ENCODE results near the gene CSTB.

CSTB gene

GRCh38 chr21:43750339-43751033, 25.6 kb downstream of the CSTB start:
- no peak for DNase-seq (ENCODE audit: low read depth)

GRCh38 chr21:43749651-43750262, 26.4 kb downstream of the CSTB start:
- DNase-seq (ENCODE audit: low read depth) = no peak

GRCh38 chr21:43748622-43749021, 27.5 kb downstream of the CSTB start:
- DNase-seq (ENCODE audit: low read depth) = no peak

GRCh38 chr21:43745772-43746517, 30.2 kb downstream of the CSTB start:
- DNase-seq (ENCODE audit: low read depth) = no peak

DNA sequence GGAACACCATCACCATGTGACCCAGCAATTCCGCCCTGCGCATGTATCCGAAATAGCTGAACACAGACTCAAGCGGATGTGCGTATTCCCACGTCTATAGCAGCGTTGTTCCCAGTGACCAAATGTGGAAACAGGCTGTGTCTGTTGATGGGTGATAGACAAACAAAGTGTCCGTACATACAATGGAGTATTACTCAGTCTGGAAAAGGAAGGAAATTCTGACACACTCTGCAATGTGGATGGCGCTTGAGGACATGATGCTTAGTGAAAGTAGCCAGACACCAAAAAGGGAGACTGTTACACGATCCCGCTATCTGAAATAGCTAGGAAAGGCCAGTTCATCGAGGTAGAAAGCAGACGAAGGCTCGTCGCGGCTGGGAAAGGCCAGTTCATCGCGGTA, 31.4 kb downstream of the CSTB start:
- no peak for DNase-seq (ENCODE audit: low read depth)

- DNase-seq (ENCODE audit: low read depth) = peak; percentile 69
Observed at GRCh38 chr21:43743947-43744346, 32.2 kb downstream of the CSTB start.

GRCh38 chr21:43741423-43742096, 34.5 kb downstream of the CSTB start:
- DNase-seq (ENCODE audit: low read depth) = no peak

- no peak for DNase-seq (ENCODE audit: low read depth)
Observed at GRCh38 chr21:43740497-43741156, 35.5 kb downstream of the CSTB start.

DNA sequence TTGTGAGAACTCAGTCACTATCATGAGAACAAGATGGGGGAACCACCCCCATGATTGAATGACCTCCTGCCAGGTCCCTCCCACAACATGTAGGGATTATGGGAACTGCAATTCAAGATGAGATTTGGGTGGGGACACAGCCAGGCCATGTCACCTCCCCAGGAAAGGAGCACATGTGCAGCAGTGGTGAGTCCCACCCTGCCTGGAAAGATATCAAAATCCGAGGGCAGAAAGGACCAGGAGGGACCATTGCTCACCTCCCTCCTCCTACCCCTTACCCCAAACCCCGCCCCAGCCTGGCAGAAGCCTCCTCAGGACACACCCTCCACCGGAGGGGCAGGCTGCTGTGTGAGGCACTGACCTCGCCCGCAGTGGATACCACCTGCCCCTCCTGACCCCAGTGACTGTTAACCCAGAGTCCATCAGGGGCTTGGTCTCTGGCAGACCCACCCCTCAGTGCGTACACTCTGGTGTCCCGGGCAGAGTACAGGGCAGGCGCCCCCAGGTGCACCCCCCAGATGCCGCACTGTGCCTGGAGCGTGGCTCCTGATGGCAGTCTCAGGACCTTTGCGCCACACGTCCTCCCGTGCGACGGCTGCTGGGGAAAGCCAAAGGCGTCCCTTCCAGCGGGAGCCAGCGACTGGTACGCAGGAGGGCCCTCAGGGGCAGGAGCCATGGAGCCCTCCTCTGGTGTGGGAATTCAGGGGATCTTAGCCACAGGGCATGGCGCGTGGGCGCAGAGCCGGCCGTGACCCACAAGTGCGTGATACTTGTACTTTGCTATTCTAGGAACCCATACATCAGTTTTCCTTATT, 36.3 kb downstream of the CSTB start:
- no peak for DNase-seq (ENCODE audit: low read depth)

GRCh38 chr21:43737158-43737950, 38.8 kb downstream of the CSTB start:
- DNase-seq (ENCODE audit: low read depth) = no peak

GRCh38 chr21:43736224-43736883, 39.8 kb downstream of the CSTB start:
- no peak for DNase-seq (ENCODE audit: low read depth)

GRCh38 chr21:43735236-43736091, 40.6 kb downstream of the CSTB start:
- DNase-seq (ENCODE audit: low read depth) = no peak

DNA sequence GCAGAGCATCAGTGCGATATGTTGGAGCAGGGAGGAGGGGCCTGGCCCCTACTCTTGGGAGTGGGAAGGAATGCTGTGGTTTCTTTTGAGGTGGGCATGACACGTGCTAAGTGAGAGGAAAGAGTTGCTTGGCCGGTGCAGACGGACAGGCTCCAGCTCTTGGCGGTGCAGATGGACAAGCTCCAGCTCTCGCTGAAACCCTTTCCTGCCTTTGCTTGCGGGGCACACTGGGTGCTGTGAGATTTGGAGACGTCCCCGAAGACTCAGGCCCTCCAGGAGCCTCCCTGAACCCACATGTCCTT, 41.2 kb downstream of the CSTB start:
- no peak for DNase-seq (ENCODE audit: low read depth)

DNA sequence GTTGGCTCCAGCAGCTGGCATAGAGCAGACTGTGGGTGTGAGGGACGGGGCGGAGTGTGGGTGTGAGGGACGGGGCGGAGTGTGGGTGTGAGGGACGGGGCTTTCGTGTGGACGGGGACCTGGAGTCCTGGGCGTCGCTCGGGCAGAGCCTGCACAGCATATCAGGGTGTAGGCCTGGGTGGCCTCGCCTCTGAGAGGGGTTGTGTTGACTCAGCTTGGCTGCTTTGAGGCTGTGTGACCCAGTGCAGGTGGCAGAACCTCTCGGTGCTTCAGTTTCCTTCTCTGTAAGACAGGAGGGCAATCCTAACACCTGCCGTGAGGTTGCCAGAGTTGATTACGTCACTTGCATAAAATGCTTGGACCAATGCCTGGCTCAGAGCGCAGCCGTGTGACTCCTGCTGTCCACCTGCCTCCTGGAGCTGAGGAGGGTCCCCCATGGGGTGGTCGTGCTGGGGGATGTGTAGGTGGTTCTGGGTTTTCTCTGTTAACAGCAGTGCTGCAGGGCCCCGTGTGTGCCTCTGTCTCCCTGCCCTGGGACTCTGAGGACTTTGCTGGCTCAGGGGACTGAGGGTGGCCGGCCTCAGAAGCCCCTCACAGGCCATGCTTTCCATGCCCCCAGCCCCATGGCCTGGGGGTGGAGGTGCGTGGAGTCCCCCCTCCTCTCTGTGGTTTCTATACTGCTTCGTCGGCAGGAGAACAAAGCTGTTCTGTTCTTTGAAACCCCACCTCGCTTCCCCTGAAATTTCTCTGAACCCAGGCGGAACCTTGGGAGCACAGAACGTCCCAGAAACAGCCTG, 41.8 kb downstream of the CSTB start:
- DNase-seq (ENCODE audit: low read depth) = no peak

GRCh38 chr21:43733529-43734071, 42.5 kb downstream of the CSTB start:
- DNase-seq (ENCODE audit: low read depth) = no peak

DNA sequence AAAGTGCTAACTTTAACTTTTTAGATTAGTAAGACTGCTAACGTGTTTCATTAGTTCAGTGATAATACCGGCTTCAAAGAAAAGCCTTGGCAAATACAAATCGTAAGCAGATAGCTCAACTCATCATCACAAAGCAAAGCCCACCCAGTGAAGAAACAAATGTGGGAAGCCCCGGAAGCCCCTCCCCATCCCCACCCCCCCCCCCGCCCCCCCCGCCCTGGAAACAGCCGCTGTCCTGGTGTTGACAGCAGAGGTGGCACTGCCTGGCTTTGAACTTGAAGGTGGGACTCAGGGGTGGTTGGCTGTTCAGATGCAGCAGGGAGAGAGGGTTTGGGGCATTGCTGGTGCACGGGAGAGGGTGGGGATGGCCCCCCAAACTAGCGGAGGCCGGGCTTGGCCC, 43.0 kb downstream of the CSTB start:
- no peak for DNase-seq (ENCODE audit: low read depth)

DNA sequence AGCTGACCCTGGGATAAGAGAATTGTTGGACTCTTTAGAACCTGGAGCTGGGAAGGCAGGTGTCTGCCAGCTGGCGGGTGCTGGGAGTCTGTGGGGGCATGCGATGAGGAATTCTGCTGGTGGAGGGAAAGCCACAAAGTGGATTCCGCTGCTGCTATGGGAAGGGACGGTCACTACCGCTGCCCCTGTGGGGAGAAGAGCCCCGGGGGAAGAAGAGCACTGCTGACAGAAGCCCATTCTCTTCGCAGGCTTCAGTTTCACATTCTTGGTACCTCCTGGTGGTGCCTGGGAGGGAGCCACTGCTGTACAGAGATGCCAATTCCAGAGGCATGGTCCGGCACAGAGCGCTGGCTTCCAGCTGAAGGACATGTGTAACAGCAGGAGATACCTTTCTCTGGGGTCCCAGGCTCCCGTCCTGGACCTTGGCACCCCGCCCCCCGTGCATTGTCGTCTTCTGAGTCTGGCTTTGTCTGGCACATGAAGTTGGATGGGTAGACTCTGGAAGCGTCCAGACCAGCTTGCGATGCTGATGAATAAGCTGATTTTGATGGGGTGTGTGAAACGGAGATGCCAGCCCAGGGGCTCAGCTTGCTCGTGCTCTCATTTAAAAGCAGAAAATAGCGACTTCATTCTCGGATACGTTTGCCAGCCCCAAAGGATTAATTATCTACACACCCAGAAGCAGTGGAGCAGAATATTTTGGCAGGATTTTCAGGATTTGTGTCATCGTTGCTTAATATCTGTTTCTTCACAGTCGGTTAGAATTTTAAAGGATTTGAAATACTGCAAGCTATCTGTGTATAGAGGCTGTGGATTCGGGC, 44.0 kb downstream of the CSTB start:
- DNase-seq (ENCODE audit: low read depth) = no peak
